ENCODE measurements around the gene DOC2A.

- TF ChIP-seq POLR2AphosphoS5 (IDR thresholded peaks at IDR 0.05; ENCODE audit: low read depth, low read length) (no peak), POLR2A (IDR thresholded peaks at IDR 0.05; ENCODE audit: low read depth, low read length) (no peak), TAF1 (IDR thresholded peaks at IDR 0.05; ENCODE audit: borderline replicate concordance, low read depth, low read length) (no peak)
Observed at GRCh38 chr16:30054451-30054850, 43.6 kb upstream of the DOC2A start.

Data from GM12892 (cell line).